ENCODE results near the gene EDEM3. TPM values are rescaled to one million over a fixed set of nuclear protein-coding genes. Genes with fewer than 3 reads are reported as not detected.

The EDEM3 gene
- total and polyA plus RNA-seq, 2 of the 8 experiments (the other 6 are each of a cell fraction or from before 2014, with no cell fraction given): 1.6 to 14.0 TPM

- no peak for TF ChIP-seq CHD7 (IDR thresholded peaks at IDR 0.05; ENCODE audit: insufficient replicate concordance, low read length)
- no peak for TF ChIP-seq BCL11A (IDR thresholded peaks at IDR 0.05; ENCODE audit: low read depth in 2 of 2, low read length in 2 of 2)
- no peak for TF ChIP-seq POLR2AphosphoS5 (IDR thresholded peaks at IDR 0.05; ENCODE audit: low read depth, low read length)
Observed at GRCh38 chr1:184761969-184762485, 7.4 kb upstream of the EDEM3 start (continued).

Measured in H1 (cell line).